NK-92 treated with Interleukin-12 subunit alpha and Interleukin-12 subunit beta, amount 100 ng/mL, for 24 hours (cell line): Measurements from ENCODE around the gene FRZB.

Source experiments
- DNase-seq: peaks from one replicate; lab custom pipeline; 2025; lab: John Stamatoyannopoulos, UW

FRZB gene

DNA sequence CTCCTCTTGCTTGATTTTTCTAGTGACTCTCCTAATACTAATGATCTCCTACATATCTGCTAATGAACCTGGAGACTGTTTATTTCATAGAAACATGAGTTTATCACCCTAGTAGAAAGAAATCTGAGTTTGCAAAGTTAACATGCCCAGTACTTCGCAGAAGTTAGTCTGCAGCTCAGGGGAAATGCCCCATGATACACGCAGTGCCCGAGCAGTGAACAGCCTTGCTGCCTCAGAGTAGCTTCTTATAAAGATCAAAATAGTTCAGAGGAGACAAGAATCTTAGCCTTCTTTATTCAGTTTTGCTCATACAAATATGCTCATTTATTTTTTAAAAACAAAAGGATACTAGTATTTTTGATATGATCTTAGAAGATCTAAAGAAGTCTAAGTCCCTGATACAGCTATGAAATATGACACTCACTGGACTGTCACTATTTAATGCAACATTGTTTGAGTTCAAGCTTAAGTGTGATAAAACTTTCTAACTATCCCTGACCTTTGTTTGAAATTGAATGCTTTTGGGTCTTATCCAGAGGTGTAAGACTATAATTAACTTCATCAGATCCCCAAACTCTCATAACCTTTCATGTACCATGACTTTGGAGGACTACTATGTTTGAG lies 20.5 kb downstream of the FRZB start:
- no peak for DNase-seq

DNA sequence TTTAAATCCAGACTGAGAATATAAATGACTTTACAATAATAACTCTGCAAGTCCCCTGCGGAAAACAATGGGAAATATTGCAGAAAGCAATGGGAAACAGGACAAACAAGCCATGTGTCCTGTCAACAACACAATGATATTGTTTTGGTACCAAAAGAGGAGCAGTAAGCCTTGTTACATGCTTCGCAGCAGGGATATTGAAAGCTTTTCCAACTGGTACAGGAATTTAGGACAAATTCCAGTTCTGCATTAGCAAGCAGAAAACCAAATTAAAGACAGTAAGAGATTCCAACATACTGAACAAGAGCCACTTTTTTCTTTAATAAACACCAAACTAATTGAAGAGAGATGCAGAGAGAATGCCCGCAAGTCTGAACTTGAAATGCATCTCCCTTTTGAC lies 30.0 kb downstream of the FRZB start:
- DNase-seq = no peak

DNA sequence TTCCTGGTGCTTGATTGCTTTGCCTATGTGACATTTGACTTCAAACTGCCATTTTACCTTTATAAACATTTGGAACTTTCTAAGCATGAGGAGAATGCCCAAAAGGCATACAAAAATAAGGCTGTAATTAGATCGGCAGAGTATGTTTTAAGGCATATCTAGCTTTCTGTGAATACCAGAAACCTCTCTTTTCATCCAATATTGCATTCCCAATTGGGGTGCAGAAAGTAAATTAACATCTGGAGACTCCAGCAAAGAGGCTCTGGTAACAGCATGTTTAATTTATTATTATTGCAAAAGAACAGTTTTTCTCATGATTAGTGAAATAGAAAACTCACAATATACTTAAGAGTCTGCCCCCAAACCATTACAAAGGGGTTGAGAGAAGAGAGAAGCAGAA lies 32.1 kb downstream of the FRZB start:
- no peak for DNase-seq

DNA sequence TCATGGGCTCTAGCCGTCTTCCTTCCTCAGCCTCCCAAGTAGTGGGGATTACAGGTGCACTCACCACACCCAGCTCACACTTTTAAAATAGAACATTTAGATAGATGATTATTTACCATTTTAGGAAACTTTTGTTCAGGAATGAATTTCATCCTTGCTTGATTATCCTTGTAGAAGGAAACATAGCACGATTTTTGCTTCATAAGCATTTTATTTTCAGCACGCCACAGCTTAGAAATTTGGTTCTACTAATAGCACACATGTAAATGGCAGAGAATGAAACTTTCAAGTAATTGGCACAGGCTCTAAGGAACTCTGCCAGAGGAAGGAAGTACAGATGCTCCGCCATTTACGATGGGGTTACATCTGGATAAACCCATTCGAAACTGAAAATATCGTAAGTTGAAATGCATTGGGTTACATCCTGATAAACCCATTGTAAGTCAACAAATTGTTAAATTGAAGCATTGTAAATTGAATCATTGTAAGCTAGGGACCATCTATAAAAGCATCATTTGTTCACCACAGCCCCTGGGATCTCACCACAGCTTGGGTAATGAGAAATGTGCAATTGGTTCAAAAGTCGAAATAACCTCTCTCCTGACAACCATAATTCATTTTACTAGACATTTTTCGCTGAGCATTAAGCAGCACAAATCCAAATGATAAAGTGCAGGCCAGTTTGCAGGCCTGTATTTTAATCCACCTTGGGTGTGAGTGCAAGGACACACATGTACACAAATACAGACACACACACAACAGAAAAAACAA lies 33.2 kb downstream of the FRZB start:
- no peak for DNase-seq

DNA sequence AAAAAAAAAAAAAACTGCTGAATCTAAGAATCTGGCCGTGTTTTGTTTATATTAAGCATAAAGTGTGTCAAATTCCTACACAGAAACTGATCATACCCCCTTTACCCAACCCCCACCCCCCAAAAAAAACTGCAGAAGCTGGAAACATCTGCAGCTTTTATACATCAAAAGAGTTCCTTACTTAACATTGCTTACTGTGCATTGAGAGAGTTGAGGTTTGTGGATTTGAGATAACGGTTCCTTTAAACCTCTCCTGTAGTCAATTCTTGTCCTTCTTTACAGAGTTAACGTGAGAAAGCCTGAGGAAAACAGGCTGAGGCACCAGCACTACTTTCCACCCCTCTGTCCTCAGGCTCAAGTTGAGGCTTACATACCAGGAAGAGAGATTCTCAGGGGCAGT lies 34.5 kb downstream of the FRZB start:
- DNase-seq = no peak

DNA sequence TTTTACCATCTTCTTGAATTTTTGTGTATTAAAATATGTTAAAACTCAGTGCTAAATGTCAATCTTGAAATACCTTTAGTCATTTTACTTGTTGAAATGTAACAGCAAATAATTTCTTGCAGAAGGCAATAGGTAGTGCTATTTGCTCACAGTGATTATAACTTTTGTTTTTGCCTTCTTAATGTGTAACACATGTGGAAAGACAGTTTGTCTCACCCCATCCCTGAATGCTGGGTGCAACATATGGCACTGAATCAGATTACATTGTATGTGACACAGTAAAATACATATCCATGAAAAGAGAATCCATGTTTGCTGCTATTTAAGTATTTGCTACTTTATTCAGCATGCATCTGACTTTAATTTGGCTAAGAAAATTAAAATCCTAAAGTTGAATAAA lies 35.3 kb downstream of the FRZB start:
- DNase-seq = no peak

DNA sequence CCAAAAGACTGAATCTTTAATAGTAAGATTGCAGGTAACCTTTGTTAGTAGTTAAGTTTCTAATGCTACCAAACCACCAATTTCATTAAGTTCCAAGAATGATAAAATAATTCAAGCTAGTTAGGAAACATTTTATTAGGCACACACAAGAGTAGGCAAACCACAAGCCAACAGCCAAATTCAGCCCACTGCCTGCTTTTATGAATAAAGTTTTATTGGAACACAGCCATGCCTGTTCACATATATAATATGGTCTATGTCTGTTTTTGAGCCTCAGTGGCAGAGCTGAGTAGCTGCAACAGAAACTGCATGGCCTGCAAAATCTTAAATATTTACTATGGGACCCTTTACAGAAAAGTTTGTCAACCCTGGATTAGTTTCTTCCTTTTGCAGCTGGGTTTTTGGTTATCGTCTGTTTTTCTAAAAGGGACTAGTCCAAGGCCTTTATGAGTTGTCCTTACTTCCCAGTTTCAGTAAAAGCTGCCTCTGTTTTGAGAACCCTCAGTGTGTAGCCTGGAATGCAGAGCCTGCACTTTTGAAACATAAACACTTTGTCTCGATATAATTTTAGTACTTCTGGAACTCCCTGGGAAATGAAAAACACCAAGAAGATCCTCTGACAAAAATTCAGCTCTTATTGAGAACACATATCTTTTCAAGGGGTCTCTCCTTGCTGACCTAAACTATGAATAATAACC lies 39.1 kb downstream of the FRZB start:
- DNase-seq = no peak

DNA sequence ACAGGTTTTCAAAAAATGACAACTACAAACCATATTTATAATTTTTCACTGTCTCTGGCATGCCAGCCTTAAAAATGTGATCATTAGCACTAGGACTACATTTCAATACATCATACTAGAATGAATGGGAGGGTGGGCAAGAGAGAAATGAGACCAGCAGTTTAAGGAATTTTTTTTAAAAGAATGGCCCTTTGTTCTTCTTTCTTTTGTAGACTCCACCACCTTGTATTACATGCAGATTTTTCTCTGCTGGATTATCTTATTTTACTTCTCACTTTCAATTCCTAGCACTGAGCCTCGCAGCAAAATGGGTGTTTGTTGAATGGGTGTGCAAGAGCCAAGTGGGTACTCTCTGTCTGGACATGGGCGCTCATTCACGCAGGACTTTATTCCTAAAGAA lies 39.9 kb downstream of the FRZB start:
- no peak for DNase-seq

DNA sequence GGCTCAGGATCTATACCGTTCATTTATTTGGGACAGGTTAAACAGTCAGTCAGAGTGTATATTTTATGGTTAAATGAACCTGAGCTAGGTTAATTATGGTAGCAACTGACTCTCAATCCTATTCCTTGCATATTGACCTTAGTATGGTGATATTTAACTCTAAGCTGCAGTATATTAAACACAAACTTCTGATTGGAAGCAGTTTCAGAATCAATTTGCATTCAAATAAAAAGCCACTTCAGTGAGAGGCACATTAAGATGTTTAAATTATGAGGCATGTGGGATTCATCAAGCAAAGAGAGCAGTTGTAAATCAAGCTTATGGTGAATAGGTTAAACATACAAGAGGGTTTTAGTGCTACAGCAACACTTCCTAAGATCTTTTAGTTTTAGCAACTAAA lies 40.4 kb downstream of the FRZB start:
- no peak for DNase-seq

DNA sequence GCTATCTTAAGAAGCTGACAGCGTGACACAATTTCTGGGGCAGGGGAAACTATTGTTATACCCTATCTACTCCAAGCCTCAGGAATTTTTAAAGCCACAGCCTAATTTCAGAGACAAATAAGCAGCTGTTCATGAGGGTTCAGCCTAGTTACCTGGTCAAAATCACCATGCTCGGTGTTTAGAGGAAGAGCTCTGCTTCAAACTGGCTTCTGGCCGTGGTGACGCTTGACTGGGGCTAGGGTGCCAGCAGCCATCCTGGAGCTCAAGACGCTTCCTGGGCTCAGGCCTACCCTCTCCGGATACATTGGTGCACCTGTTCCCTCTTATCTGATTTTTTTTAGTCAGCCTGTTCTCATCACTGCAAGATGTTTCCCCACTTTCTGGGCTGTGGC lies 41.7 kb downstream of the FRZB start:
- DNase-seq = no peak

DNA sequence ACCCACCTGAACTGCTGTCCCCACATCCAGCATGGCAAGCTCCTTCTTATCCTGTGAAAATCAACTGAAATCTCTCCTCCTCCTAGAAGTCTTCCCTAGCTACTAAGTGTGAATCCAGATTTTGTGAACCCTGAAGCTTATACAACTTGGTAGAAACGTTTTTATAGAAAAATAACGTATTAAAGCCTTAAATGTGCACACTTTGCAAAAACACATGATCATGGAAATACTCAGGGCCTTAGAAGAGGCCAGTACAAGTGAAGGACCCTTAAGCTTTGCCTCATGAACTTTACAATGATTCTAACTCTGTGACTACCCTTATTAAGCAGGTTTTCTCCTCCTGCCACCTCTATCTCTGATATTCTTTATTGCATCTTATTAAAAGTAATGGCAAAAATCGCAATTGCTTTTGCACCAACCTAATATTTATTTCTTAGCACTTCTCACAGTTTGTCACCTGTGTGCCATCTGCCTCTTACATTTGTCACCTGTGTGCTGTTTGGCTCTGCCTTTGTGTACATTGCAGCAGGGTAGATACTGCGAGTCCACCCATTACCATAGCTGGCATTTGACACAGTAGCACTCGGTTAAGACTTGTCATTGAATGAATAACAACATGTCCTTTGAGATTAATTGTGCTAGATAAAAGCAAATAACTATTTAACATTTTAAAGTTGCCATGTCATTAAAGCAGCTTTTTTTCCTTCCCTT lies 42.2 kb downstream of the FRZB start:
- no peak for DNase-seq

DNA sequence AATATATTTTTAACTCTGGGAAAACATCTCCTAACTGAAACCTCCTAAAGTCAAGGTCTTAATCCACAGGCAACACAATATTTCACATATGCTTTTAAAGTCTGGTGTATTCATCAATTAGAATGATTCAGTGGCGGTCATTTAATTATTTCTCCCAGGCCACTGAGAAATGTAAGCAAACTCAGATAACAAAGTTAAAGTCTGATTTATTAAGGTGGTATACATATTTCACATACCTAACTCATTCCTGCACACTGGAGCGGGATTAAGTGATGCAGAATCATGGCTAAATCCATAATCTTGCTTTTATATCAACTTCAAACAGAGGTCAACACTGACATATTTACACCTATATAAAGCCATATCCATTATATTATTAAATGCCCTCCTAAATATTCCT lies 43.7 kb downstream of the FRZB start:
- no peak for DNase-seq

DNA sequence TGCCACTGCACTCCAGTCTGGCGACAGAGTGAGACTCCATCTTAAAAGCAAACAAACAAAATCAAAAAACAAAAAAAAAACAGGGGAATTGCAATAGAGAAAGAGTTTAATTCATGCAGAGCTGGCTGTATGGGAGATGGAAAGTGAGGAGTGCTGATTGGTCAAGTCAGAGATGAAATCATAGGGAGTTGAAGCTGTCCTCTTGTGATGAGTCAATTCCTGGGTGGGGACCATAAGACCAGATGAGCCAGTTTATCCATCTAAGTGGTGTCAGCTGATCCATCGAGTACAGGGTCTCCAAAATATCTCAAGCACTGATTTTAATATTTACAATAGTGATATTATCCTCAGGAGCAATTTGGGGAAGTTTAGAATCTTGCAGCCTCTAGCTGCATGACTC lies 45.3 kb downstream of the FRZB start:
- DNase-seq = no peak

DNA sequence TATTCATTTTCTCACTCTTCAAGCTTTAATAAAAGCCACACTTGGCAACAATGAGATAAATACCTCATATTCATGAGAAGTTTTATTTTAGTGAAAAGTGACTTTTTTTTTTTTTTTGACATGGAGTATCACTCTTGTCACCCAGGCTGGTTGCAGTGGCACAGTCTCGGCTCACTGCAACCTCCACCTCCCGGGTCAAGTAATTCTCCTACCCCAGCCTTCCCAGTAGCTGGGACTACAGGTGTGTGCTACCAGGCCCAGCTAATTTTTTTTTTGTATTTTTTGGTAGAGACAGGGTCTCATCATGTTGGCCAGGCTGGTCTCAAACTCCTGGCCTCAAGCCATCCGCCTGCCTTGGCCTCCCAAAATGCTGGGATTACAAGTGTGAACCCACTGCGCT lies 47.0 kb downstream of the FRZB start:
- DNase-seq = no peak

DNA sequence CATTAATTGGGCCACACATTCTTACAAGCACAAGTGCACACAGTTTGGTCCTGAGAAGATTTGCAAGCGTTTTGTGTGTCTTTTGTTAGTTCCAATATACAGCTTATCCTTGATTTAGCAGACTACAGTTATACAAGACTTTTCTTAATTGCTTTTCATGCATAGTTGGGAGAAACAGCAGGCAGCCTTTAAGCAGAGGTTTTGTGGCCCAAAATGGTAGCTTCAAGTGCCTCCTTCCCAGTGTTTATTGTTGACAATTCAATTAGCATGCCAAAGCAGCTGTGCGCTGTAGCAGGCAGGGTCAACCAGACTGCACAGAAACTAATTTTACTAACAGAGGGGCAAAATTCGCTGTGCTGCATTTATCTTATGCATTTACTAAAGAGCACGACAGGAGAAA lies 47.5 kb downstream of the FRZB start:
- DNase-seq = no peak

DNA sequence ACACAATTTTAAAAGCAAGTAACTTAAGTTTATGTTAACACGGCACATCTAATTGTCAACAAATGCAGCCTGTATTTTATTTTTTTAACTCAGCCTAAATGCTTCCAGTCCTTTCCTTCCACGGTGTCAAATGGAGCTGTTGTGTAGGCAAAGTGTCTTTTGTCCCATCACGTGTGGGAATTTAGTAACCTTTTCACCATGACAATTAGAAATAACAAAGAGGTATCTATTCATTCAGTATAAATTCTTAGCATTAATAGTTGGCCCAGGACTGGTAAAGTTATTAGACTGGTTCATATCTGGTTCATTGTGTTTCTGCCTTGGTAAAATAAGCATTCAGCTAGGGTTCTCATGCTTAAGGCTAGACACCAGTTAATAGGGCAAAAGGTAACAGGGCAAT lies 47.9 kb downstream of the FRZB start:
- DNase-seq = no peak

DNA sequence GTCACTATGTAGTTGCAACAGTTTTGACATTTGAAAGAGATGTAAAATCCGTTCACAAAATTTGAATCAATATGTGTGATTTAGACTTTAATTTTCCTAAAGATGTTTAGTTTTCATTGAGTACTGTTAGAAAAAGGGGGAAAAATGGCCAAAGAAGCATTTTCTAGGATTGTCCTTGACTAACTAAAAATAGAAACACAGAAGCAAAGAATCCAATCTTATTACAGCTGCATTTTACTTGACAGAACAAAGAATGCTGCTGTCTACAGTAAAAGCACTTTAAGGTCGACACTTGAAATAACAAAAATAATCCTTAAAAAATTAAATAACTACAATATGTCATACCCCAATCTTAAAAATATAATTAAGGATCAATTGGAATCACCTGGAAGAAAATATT lies 48.9 kb downstream of the FRZB start:
- no peak for DNase-seq

DNA sequence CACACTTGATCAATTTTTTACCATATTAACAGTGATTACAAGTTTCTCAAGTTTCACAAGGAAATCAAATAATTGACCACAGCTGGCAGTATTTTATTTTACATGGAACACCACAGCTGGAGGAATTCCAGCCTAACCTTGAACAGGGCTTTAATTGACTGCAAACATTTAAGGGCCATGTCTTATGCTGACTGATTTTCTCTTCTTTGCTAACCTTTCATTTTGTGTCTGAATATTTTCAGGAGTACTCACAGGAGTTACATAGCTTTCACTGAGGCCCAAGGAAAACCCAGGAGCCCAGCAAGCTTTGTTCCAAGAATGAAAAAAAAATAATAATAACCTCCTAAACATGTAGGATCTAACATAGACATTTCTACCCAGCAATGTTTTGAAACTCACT lies 49.6 kb downstream of the FRZB start:
- no peak for DNase-seq

DNA sequence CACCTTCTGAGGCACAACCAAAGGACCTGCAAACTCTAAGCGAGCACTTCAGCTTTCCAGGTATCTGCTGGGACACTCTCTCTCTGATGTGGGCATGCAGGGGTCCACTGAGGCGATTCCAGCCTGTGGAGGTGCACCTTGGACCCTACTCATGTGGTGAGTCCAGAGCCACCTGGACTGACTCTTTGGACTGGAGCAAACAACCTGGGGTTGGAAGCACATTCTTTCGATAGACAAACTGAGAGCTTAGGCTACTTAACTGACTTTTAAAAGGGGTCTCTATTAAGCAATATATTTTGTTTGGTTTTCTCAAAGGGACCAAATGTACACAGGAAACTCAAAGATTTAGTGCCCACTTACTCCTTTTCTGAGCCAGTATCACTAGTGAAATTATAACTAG lies 51.6 kb downstream of the FRZB start:
- DNase-seq = no peak

DNA sequence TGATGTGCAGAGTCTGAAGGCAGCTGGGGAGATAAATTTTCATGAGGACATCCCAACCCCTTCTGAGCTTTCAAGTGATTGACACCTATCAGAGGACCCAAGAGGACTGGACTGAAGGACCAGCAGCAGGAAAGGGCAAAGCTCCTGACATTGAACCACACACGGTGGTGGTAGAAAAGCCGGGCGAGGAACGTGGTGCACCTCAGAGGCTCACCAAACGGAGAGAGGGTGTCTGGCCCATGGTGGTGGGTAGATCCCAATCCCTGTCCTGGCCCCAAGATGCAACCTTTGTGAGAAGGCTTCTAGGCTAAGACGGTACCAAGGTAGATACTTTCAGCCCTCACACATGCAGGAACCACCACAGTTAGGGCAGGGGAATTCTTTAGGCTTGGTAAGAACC lies 52.1 kb downstream of the FRZB start:
- no peak for DNase-seq

DNA sequence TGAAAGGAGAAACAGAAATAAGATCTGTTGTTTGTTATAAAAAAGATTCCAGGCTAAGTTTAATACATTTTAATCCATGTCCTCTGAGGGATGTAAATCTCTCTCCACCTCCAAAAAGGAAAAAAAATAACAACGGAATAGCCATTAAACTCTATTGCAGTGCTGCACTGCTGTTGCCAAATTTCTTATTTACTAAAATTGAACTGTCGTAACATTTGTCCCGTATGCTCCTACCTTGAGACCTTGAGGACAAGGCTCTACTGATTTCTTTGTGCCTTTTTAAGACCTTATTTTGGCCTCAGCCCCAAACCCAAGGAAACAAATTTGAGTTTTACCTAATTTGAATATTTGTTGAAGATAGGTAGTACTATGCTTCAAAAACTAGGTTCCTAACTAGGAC lies 56.4 kb downstream of the FRZB start:
- DNase-seq = no peak

DNA sequence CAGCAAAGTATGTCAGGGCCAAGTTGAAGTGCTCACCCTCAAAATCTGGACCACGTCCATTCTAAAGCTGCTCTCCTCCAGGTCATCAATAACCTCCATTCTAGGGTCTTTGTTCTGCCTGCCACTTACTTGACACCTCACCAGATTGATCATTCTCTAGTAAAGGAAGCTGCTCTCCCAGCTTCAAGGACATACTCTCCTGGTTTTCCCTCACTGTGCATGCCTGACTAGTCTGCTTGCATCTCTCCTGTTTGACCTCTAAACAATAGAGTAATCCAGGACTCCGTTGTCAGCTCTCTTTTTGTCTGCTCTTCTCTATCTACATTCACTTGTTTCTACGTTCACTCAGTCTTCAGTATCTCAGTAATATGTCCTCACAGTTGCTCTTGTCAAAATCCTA lies 59.1 kb downstream of the FRZB start:
- DNase-seq = no peak

DNA sequence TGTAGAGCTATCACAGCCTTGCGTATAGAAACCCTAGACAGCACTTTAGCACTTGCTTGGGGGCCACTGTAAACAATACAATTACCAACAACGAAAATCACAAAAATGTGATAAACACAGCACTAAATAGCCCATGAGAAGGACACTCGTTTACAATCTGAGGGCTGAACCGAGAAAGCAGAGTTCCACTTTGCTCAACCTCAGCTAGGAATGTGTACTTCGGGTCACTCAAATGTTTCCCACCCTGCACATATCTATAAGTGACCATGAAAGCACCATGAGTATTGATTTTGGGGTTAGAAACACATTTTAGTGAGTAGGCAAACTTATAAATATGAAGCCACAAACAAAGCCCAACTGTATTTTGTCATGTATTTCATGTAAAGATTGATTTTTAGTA lies 62.3 kb downstream of the FRZB start:
- DNase-seq = no peak
